ENCODE results near the gene MAIP1.

GRCh38 chr2:199962203-199962602, 6.8 kb downstream of the MAIP1 start:
- TF ChIP-seq, protein P1, sequence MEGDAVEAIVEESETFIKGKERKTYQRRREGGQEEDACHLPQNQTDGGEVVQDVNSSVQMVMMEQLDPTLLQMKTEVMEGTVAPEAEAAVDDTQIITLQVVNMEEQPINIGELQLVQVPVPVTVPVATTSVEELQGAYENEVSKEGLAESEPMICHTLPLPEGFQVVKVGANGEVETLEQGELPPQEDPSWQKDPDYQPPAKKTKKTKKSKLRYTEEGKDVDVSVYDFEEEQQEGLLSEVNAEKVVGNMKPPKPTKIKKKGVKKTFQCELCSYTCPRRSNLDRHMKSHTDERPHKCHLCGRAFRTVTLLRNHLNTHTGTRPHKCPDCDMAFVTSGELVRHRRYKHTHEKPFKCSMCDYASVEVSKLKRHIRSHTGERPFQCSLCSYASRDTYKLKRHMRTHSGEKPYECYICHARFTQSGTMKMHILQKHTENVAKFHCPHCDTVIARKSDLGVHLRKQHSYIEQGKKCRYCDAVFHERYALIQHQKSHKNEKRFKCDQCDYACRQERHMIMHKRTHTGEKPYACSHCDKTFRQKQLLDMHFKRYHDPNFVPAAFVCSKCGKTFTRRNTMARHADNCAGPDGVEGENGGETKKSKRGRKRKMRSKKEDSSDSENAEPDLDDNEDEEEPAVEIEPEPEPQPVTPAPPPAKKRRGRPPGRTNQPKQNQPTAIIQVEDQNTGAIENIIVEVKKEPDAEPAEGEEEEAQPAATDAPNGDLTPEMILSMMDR (conservative IDR thresholded peaks at IDR 0.05): no peak
- TF ChIP-seq ZFX (IDR thresholded peaks at IDR 0.05): no peak

Data from C4-2B (cell line).